ENCODE results near the gene ACOXL. TPM values are rescaled to one million over a fixed set of nuclear protein-coding genes. Genes with fewer than 3 reads are reported as not detected.

Gene ACOXL
- total and polyA plus RNA-seq, 3 donors from 2014 or later, result 4.9 to 7.9 (median 5.3) TPM

- no peaks in the 10 kb centered on the region for H3K4me1 ChIP-seq
- H3K27ac ChIP-seq, result no peak overlapping the region
- H3K27me3 ChIP-seq, result no peaks in the 10 kb centered on the region
- H3K4me3 ChIP-seq, result no peak overlapping the region
- intact Hi-C loops (cut with DNase I; ENCODE audit: low total_unique reads), result no loop called here
- DNase-seq, result no peak
- TF ChIP-seq CTCF (IDR thresholded peaks at IDR 0.05), result no peak
- TF ChIP-seq POLR2A (IDR thresholded peaks at IDR 0.05), result no peak
- 46 to 51% methylated on average over 6 of the region's 6 CpGs for WGBS, 2 donors
- no peaks in the 10 kb centered on the region for H3K9me3 ChIP-seq
- H3K36me3 ChIP-seq (ENCODE audit: low read depth, missing control alignments), result no peaks in the 10 kb centered on the region
Measured at GRCh38 chr2:110748489-110748867, 16.1 kb downstream of the ACOXL start.

GRCh38 chr2:110751642-110752041 is 19.3 kb downstream of the ACOXL start:
- Histone ChIP-seq H3K9me3 (no peaks in the 10 kb centered on the region), H3K27me3 (no peaks in the 10 kb centered on the region), H3K4me3 (no peak overlapping the region), H3K36me3 (ENCODE audit: low read depth, missing control alignments) (no peaks in the 10 kb centered on the region), H3K4me1 (no peaks in the 10 kb centered on the region), H3K27ac (no peak overlapping the region)
- intact Hi-C loops (cut with DNase I; ENCODE audit: low total_unique reads), result no loop called here
- no peak for DNase-seq
- WGBS, 2 donors, result 87 to 94% methylated on average over 3 of the region's 3 CpGs
- TF ChIP-seq CTCF (IDR thresholded peaks at IDR 0.05), result no peak
- TF ChIP-seq POLR2A (IDR thresholded peaks at IDR 0.05), result no peak

- Histone ChIP-seq H3K4me3 (no peak overlapping the region), H3K27ac (no peak overlapping the region), H3K9me3 (no peaks in the 10 kb centered on the region), H3K36me3 (ENCODE audit: low read depth, missing control alignments) (no peaks in the 10 kb centered on the region), H3K27me3 (no peaks in the 10 kb centered on the region), H3K4me1 (no peaks in the 10 kb centered on the region)
- TF ChIP-seq CTCF (IDR thresholded peaks at IDR 0.05) (no peak), POLR2A (IDR thresholded peaks at IDR 0.05) (no peak)
- DNase-seq, result no peak
- intact Hi-C loops (cut with DNase I; ENCODE audit: low total_unique reads), result no loop called here
- WGBS, 2 donors, result 92 to 97% methylated on average over 2 of the region's 2 CpGs
Measured at GRCh38 chr2:110752871-110753270, 20.5 kb downstream of the ACOXL start.

GRCh38 chr2:110755491-110756078 is 23.2 kb downstream of the ACOXL start:
- Histone ChIP-seq H3K27ac (no peak overlapping the region), H3K9me3 (no peaks in the 10 kb centered on the region), H3K4me1 (no peaks in the 10 kb centered on the region), H3K4me3 (no peak overlapping the region), H3K27me3 (no peaks in the 10 kb centered on the region), H3K36me3 (ENCODE audit: low read depth, missing control alignments) (no peaks in the 10 kb centered on the region)
- intact Hi-C loops (cut with DNase I; ENCODE audit: low total_unique reads), result no loop called here
- WGBS, 2 donors, result 30 to 40% methylated on average over 4 of the region's 4 CpGs
- DNase-seq, result no peak
- TF ChIP-seq POLR2A (IDR thresholded peaks at IDR 0.05) (no peak), CTCF (IDR thresholded peaks at IDR 0.05) (peak in 2 of 3 experiments; percentile 16 to 78)

- WGBS, 2 donors, result 92 to 95% methylated on average over 2 of the region's 2 CpGs
- no peaks in the 10 kb centered on the region for H3K9me3 ChIP-seq
- no peak for DNase-seq
- H3K36me3 ChIP-seq (ENCODE audit: low read depth, missing control alignments), result no peaks in the 10 kb centered on the region
- no peak overlapping the region for H3K27ac ChIP-seq
- H3K4me3 ChIP-seq, result no peak overlapping the region
- intact Hi-C loops (cut with DNase I; ENCODE audit: low total_unique reads), result no loop called here
- no peak for TF ChIP-seq CTCF (IDR thresholded peaks at IDR 0.05)
- TF ChIP-seq POLR2A (IDR thresholded peaks at IDR 0.05), result no peak
- H3K27me3 ChIP-seq, result no peaks in the 10 kb centered on the region
- H3K4me1 ChIP-seq, result no peaks in the 10 kb centered on the region
Measured at GRCh38 chr2:110759411-110759810, 27.0 kb downstream of the ACOXL start.

Data from testis (tissue), 3 donors.